Body of pancreas (tissue), 4 donors: ENCODE measurements around the gene EPHB1. TPM values are rescaled to one million over a fixed set of nuclear protein-coding genes. Genes with fewer than 3 reads are reported as not detected.

ENCODE experiments used
- ATAC-seq: fragments of 150-250 bp; one replicate; pipeline ENCODE4 v1.9.1; 2016
- DNase-seq, 4 donors: peaks; one replicate each; pipeline ENCODE4 v3.0.0-alpha.2; 2019
- H3K27ac ChIP-seq, 4 donors: fragments of 200-600 bp; sonication (generic); 1 replicate in 3 of 4; 2 replicates in 1 of 4; pipeline versions ENCODE4 v1.5.1 to v1.6.1; 2016 to 2019; ENCODE audit warnings: mild to moderate bottlenecking in 1 of 4, mixed read lengths in 1 of 4, moderate library complexity in 1 of 4
- H3K27me3 ChIP-seq, 2 donors: fragments of 200-600 bp; sonication (generic); one replicate each; pipeline ENCODE4 v1.6.0; 2016; ENCODE audit warnings: mild to moderate bottlenecking in 1 of 2
- H3K36me3 ChIP-seq, 2 donors: fragments of 200-600 bp; sonication (generic); replicated peaks in 1 of 2; 2 replicates each; pipeline ENCODE4 v1.5.1; 2016; ENCODE audit warnings: low read depth in 2 of 2; ENCODE audit not compliant: insufficient read depth in 1 of 2
- H3K4me1 ChIP-seq: fragments of 200-600 bp; sonication (generic); one replicate; pipeline ENCODE4 v1.6.0; 2016
- H3K4me3 ChIP-seq, 2 donors: fragments of 200-600 bp; sonication (generic); 1 replicate in 1 of 2; 2 replicates in 1 of 2; pipeline ENCODE4 v1.5.1; 2016 to 2019
- H3K9me3 ChIP-seq, 3 donors: fragments of 200-600 bp; sonication (generic); 1 replicate in 2 of 3; 2 replicates in 1 of 3; pipeline ENCODE4 v1.5.1; 2016
- POLR2A ChIP-seq, 3 donors: fragments of 450-650 bp; IDR thresholded peaks; one replicate each; pipeline ENCODE4 v1.6.1; 2016; ENCODE audit warnings: antibody characterized with exemption in 3 of 3, mild to moderate bottlenecking in 2 of 3
- WGBS, 2 donors: methylation state at CpG; one replicate each; pipeline ENCODE4 v1.1.5; 2017; 5-methylcytosine and 5-hydroxymethylcytosine counted together
- intact Hi-C: fragments of 100-400 bp; cut with DNase I; formaldehyde crosslinking; loops from one replicate; pipeline ENCODE4 v1.15.1; 2023
- total RNA-seq, 2 donors: library from RNA; depleted of rRNA; stranded (reverse); fragments of >200 nt; gene quantifications; one replicate each; pipeline ENCODE4 v1.1.0, GENCODE V29; 2016
- TF ChIP-seq, protein P1 (sequence below), 7 experiments: fragments of 450-650 bp in 4 of 7; fragments of 200-600 bp in 3 of 7; sonication (generic) in 3 of 7; IDR thresholded peaks; one replicate each; pipeline ENCODE4 v1.5.1; 2016 to 2019; ENCODE audit warnings: antibody characterized with exemption in 7 of 7

Gene EPHB1
- total RNA-seq, 2 donors from 2014 or later: 1.3 TPM; not detected in 1

GRCh38 chr3:135267487-135267886, 472.4 kb downstream of the EPHB1 start:
- intact Hi-C loops: no loop called here
- no peaks in the 10 kb centered on the region for H3K4me1 ChIP-seq
- H3K9me3 ChIP-seq: no peaks in the 10 kb centered on the region
- H3K4me3 ChIP-seq: no peak overlapping the region
- no peak overlapping the region for H3K27ac ChIP-seq
- DNase-seq (no peak), ATAC-seq (no peak)
- 59% methylated on average over 6 of the region's 6 CpGs for WGBS, 2 donors
- TF ChIP-seq, protein P1, sequence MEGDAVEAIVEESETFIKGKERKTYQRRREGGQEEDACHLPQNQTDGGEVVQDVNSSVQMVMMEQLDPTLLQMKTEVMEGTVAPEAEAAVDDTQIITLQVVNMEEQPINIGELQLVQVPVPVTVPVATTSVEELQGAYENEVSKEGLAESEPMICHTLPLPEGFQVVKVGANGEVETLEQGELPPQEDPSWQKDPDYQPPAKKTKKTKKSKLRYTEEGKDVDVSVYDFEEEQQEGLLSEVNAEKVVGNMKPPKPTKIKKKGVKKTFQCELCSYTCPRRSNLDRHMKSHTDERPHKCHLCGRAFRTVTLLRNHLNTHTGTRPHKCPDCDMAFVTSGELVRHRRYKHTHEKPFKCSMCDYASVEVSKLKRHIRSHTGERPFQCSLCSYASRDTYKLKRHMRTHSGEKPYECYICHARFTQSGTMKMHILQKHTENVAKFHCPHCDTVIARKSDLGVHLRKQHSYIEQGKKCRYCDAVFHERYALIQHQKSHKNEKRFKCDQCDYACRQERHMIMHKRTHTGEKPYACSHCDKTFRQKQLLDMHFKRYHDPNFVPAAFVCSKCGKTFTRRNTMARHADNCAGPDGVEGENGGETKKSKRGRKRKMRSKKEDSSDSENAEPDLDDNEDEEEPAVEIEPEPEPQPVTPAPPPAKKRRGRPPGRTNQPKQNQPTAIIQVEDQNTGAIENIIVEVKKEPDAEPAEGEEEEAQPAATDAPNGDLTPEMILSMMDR (IDR thresholded peaks at IDR 0.05): no peak
- TF ChIP-seq POLR2A (IDR thresholded peaks at IDR 0.05): no peak
- H3K36me3 ChIP-seq: no peaks in the 10 kb centered on the region
- no peaks in the 10 kb centered on the region for H3K27me3 ChIP-seq

DNA sequence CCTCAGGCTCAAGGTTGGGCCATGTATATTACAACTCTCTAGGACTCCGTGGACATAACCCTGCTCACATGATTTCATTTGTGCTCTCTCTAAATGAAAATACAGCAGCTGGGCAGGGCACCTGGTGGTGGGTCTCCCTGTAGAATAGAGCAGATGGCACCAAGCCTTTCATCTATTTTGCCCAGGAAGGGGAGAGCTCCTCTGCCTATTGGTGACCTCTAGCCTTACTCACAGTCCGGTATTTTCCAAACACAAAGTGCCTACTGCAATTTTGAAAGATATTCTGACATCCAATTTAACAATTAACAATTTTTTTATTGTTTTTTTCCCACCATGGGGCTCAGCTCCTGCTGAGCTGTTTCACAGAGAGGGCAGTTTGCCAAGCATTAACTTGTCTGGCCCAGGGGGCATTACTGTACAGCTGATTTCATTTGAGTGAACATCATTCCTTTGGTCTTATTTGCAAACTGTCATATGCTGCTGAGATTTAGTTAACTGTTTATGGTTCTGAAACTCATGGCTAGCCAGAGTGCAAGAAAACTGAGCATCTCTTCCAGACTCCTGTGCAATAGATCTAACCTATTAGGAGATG, 474.0 kb downstream of the EPHB1 start:
- no peaks in the 10 kb centered on the region for H3K27me3 ChIP-seq
- 36 to 53% methylated on average over 2 of the region's 2 CpGs for WGBS, 2 donors
- no peak for DNase-seq
- H3K4me3 ChIP-seq: no peak overlapping the region
- no peaks in the 10 kb centered on the region for H3K9me3 ChIP-seq
- no peak for TF ChIP-seq POLR2A (IDR thresholded peaks at IDR 0.05)
- H3K27ac ChIP-seq: no peak overlapping the region
- ATAC-seq: no peak
- no peaks in the 10 kb centered on the region for H3K4me1 ChIP-seq
- intact Hi-C loops: no loop called here
- no peaks in the 10 kb centered on the region for H3K36me3 ChIP-seq

GRCh38 chr3:135271177-135272025, 476.3 kb downstream of the EPHB1 start:
- Histone ChIP-seq H3K9me3 (no peaks in the 10 kb centered on the region), H3K27ac (no peak overlapping the region), H3K36me3 (no peaks in the 10 kb centered on the region), H3K27me3 (no peaks in the 10 kb centered on the region), H3K4me1 (no peaks in the 10 kb centered on the region), H3K4me3 (no peak overlapping the region)
- ATAC-seq (no peak), DNase-seq (no peak)
- TF ChIP-seq POLR2A (IDR thresholded peaks at IDR 0.05): no peak
- TF ChIP-seq, protein P1 (IDR thresholded peaks at IDR 0.05): no peak
- intact Hi-C loops: no loop called here
- 48 to 68% methylated on average over 9 to 10 of the region's 10 CpGs for WGBS, 2 donors

- peak in 1 of 4 donors; percentile 9 for DNase-seq
- H3K4me1 ChIP-seq: no peaks in the 10 kb centered on the region
- no peak for TF ChIP-seq POLR2A (IDR thresholded peaks at IDR 0.05)
- TF ChIP-seq, protein P1 (IDR thresholded peaks at IDR 0.05): no peak
- no peak overlapping the region for H3K27ac ChIP-seq
- no peak for ATAC-seq
- intact Hi-C loops: no loop called here
- H3K4me3 ChIP-seq: no peak overlapping the region
- H3K36me3 ChIP-seq: no peaks in the 10 kb centered on the region
- WGBS, 2 donors: 15 to 21% methylated on average over 6 to 7 of the region's 7 CpGs
- H3K9me3 ChIP-seq: no peaks in the 10 kb centered on the region
- no peaks in the 10 kb centered on the region for H3K27me3 ChIP-seq
Measured at GRCh38 chr3:135272026-135272669, 477.1 kb downstream of the EPHB1 start.

DNA sequence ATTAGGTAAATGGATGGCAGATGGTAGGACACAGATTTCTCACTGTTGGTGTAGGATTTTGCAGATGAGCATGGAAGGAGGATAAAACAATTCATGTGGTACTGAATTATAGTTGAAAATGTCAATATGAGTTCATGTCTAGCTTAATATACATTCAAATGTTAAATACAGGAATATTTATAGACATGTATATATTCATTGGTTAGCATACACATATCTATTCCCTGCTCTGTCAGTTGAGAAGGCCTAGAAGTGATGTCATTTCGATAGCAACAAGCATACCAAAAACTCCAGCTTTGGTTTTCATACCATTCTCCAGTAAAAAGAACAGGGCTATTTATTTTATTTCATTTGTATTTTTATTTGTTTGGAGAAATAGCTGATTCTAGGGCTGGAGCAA, 497.1 kb downstream of the EPHB1 start:
- peaks cover 0 to 4% (median 0%) of the 10 kb centered on the region in 3 donors for H3K9me3 ChIP-seq
- intact Hi-C loops: no loop called here
- H3K4me3 ChIP-seq: no peak overlapping the region
- 57 to 62% methylated on average over 1 of the region's 1 CpG for WGBS, 2 donors
- no peaks in the 10 kb centered on the region for H3K4me1 ChIP-seq
- no peaks in the 10 kb centered on the region for H3K36me3 ChIP-seq
- H3K27ac ChIP-seq: no peak overlapping the region
- TF ChIP-seq POLR2A (IDR thresholded peaks at IDR 0.05): no peak
- TF ChIP-seq, protein P1 (IDR thresholded peaks at IDR 0.05): no peak
- no peak for DNase-seq
- peaks cover 0 to under 1% of the 10 kb centered on the region in 2 donors for H3K27me3 ChIP-seq
- ATAC-seq: no peak
